ENCODE results near the gene MUC2.

The MUC2 gene

GRCh38 chr11:1089738-1090599, 15.3 kb downstream of the MUC2 start:
- Mint-ChIP-seq H3K27ac (no peak overlapping the region), H3K36me3 (no peaks in the 10 kb centered on the region), H3K27me3 (no peaks in the 10 kb centered on the region), H3K4me1 (peaks cover 3% of the 10 kb centered on the region), H3K4me3 (no peak overlapping the region), H3K9me3 (peaks cover under 1% of the 10 kb centered on the region)
- ATAC-seq (ENCODE audit: low read depth): no peak
- DNase-seq (ENCODE audit: low spot score in 2 of 2): no peak

- H3K4me1 Mint-ChIP-seq: peaks cover 3% of the 10 kb centered on the region
- no peak overlapping the region for H3K27ac Mint-ChIP-seq
- no peak for ATAC-seq (ENCODE audit: low read depth)
- H3K9me3 Mint-ChIP-seq: peaks cover 5% of the 10 kb centered on the region
- no peaks in the 10 kb centered on the region for H3K36me3 Mint-ChIP-seq
- H3K4me3 Mint-ChIP-seq: no peak overlapping the region
- no peaks in the 10 kb centered on the region for H3K27me3 Mint-ChIP-seq
- DNase-seq (ENCODE audit: low spot score in 2 of 2): no peak
These were observed 16.1 kb downstream of the MUC2 start for GRCh38 chr11:1090600-1091331.

DNA sequence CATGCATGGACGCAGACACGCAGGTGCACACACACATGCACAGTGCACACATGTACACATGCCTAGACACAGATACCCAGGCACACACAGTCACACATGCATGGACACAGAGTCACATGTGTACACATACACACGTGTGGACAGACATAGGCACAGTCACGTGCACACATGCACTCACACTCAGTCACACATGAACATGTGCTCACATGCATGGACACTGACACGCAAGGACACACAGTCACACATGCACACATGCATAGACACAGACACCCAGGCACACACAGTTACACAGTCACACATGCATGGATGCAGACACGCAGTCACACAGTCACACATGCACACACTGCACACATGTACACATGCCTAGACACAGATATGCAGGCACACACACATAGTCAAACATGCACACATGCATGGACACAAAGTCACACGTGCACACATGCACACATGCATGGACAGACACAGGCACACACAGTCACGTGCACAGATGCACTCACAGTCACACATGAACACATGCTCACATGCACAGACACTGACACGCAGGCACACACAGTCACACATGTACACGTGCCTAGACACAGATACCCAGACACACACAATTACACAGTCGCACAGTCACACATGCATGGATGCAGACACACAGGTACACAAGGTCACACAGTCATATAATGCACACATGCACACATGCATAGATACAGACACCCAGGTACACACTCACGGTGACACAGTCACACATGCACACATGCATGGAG, 16.8 kb downstream of the MUC2 start:
- Mint-ChIP-seq H3K27ac (no peak overlapping the region), H3K4me1 (peaks cover 3% of the 10 kb centered on the region), H3K27me3 (no peaks in the 10 kb centered on the region), H3K4me3 (no peak overlapping the region), H3K9me3 (peaks cover 9% of the 10 kb centered on the region), H3K36me3 (no peaks in the 10 kb centered on the region)
- no peak for ATAC-seq (ENCODE audit: low read depth)
- DNase-seq (ENCODE audit: low spot score in 2 of 2): no peak

GRCh38 chr11:1092145-1092670, 17.5 kb downstream of the MUC2 start:
- ATAC-seq (ENCODE audit: low read depth): no peak
- Mint-ChIP-seq H3K27me3 (no peaks in the 10 kb centered on the region), H3K36me3 (no peaks in the 10 kb centered on the region), H3K9me3 (peaks cover 9% of the 10 kb centered on the region), H3K4me1 (peaks cover 3% of the 10 kb centered on the region), H3K27ac (no peak overlapping the region), H3K4me3 (no peak overlapping the region)
- DNase-seq (ENCODE audit: low spot score in 2 of 2): no peak

GRCh38 chr11:1092919-1093318, 18.2 kb downstream of the MUC2 start:
- H3K36me3 Mint-ChIP-seq: no peaks in the 10 kb centered on the region
- no peaks in the 10 kb centered on the region for H3K27me3 Mint-ChIP-seq
- no peak overlapping the region for H3K4me3 Mint-ChIP-seq
- peaks cover 3% of the 10 kb centered on the region for H3K4me1 Mint-ChIP-seq
- H3K9me3 Mint-ChIP-seq: peaks cover 9% of the 10 kb centered on the region
- no peak for ATAC-seq (ENCODE audit: low read depth)
- no peak overlapping the region for H3K27ac Mint-ChIP-seq
- no peak for DNase-seq (ENCODE audit: low spot score in 2 of 2)

DNA sequence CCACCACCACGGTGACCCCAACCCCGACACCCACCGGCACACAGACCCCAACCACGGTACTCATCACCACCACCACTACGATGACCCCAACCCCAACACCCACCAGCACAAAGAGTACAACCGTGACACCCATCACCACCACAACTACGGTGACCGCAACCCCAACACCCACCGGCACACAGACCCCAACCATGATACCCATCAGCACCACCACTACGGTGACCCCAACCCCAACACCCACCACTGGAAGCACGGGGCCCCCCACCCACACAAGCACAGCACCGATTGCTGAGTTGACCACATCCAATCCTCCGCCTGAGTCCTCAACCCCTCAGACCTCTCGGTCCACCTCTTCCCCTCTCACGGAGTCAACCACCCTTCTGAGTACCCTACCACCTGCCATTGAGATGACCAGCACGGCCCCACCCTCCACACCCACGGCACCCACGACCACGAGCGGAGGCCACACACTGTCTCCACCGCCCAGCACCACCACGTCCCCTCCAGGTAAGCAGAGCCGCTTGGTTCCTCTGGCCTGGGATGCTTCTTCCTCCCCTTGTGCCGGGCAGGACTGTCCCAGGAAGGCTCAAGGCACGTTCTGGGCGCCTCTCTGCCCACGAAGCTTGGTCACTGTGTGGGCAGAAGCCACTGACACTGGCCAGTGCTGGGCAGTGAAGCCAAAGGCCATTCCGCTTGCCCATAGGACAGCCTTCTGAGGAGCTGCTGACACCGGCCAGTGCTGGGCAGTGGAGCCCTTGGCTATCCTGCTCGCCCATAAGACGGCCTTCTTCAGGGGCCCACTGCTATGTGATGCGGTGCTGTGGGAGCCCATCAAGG, 25.1 kb downstream of the MUC2 start:
- Mint-ChIP-seq H3K4me3 (no peak overlapping the region), H3K4me1 (peaks cover 2% of the 10 kb centered on the region), H3K27me3 (no peaks in the 10 kb centered on the region), H3K36me3 (no peaks in the 10 kb centered on the region), H3K9me3 (peaks cover 9% of the 10 kb centered on the region), H3K27ac (no peak overlapping the region)
- no peak for DNase-seq (ENCODE audit: low spot score in 2 of 2)
- no peak for ATAC-seq (ENCODE audit: low read depth)

GRCh38 chr11:1100417-1101245, 26.0 kb downstream of the MUC2 start:
- Mint-ChIP-seq H3K27me3 (no peaks in the 10 kb centered on the region), H3K36me3 (no peaks in the 10 kb centered on the region), H3K4me3 (no peak overlapping the region), H3K4me1 (peaks cover 2% of the 10 kb centered on the region), H3K27ac (no peak overlapping the region), H3K9me3 (peaks cover 4% of the 10 kb centered on the region)
- DNase-seq (ENCODE audit: low spot score in 2 of 2) (no peak), ATAC-seq (ENCODE audit: low read depth) (no peak)

- Mint-ChIP-seq H3K4me3 (no peak overlapping the region), H3K27me3 (peaks cover 5% of the 10 kb centered on the region), H3K27ac (no peak overlapping the region), H3K9me3 (no peaks in the 10 kb centered on the region), H3K36me3 (no peaks in the 10 kb centered on the region), H3K4me1 (peaks cover 2% of the 10 kb centered on the region)
- DNase-seq (ENCODE audit: low spot score in 2 of 2) (no peak), ATAC-seq (ENCODE audit: low read depth) (no peak)
These were observed 26.8 kb downstream of the MUC2 start for GRCh38 chr11:1101318-1102089.

DNA sequence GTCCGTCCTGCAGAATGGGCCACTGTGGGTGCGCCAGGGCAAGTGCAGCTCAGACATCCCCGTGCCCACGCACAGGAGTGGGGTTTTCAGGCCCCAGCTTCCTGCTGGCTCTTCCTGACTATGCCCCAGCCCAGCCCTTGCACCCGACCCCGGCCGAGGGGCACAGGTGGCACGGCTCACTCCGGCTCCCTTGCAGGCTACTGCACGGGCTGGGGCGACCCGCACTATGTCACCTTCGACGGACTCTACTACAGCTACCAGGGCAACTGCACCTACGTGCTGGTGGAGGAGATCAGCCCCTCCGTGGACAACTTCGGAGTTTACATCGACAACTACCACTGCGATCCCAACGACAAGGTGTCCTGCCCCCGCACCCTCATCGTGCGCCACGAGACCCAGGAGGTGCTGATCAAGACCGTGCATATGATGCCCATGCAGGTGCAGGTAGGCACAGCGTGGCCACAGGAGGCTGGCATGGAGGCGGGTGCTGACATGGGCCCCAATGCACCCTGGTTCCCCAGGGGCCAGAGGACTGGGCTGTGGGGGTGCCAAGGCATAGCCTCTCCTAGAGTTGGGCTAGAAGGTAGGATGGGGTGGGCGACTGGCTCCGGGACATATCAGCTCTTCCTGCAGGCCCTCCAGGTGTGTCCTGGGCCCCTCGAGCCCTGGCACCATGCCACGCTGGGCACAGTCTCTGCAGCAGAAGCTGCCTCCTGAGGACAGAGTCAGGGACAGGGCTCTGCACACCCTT, 27.7 kb downstream of the MUC2 start:
- H3K36me3 Mint-ChIP-seq: no peaks in the 10 kb centered on the region
- no peak for DNase-seq (ENCODE audit: low spot score in 2 of 2)
- no peak for ATAC-seq (ENCODE audit: low read depth)
- no peak overlapping the region for H3K4me3 Mint-ChIP-seq
- no peak overlapping the region for H3K27ac Mint-ChIP-seq
- H3K4me1 Mint-ChIP-seq: peaks cover 2% of the 10 kb centered on the region
- no peaks in the 10 kb centered on the region for H3K9me3 Mint-ChIP-seq
- H3K27me3 Mint-ChIP-seq: peaks cover 6% of the 10 kb centered on the region

GRCh38 chr11:1102996-1103395, 28.3 kb downstream of the MUC2 start:
- no peaks in the 10 kb centered on the region for H3K9me3 Mint-ChIP-seq
- no peak overlapping the region for H3K27ac Mint-ChIP-seq
- H3K27me3 Mint-ChIP-seq: peaks cover 6% of the 10 kb centered on the region
- ATAC-seq (ENCODE audit: low read depth) (no peak), DNase-seq (ENCODE audit: low spot score in 2 of 2) (no peak)
- no peak overlapping the region for H3K4me3 Mint-ChIP-seq
- peaks cover 2% of the 10 kb centered on the region for H3K4me1 Mint-ChIP-seq
- H3K36me3 Mint-ChIP-seq: no peaks in the 10 kb centered on the region

DNA sequence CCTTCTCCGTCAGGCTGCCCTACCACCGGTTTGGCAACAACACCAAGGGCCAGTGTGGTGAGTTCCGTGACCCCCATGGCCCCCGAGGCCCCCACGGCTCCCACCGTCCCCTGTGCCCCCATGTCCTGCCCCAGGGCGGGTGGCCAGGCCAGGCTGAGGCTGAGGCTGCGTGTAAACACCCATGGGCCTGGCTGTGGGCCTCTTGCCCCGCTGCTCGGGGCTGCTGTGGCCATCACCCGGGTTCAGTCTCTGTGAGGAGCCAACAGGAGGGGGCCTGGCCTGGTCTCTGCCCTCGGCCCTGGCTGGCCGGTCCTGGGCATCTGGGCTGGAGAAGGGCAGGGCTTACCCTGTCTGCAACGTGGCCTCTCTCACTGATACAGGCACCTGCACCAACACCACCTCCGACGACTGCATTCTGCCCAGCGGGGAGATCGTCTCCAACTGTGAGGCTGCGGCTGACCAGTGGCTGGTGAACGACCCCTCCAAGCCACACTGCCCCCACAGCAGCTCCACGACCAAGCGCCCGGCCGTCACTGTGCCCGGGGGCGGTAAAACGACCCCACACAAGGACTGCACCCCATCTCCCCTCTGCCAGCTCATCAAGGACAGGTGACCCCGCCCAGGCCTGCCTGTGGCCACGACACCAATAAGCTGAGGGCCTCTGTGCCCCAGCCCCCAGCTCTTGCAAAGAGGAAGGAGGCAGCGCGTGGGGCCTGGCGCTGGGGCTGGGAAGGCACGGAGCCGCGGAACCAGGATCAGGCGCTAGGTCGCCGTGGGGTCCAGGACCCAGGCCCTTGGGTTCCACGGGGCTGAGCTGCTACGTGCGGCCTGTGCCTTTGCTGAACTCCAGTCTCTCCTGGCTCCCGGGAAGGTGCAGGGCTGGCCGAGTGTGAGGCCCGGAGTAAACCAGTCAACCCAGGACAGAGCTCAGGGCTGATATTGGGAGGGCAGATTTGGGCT, 29.0 kb downstream of the MUC2 start:
- Mint-ChIP-seq H3K27ac (no peak overlapping the region), H3K27me3 (peaks cover 6% of the 10 kb centered on the region), H3K9me3 (no peaks in the 10 kb centered on the region), H3K36me3 (no peaks in the 10 kb centered on the region), H3K4me3 (no peak overlapping the region), H3K4me1 (peaks cover 2% of the 10 kb centered on the region)
- no peak for ATAC-seq (ENCODE audit: low read depth)
- DNase-seq (ENCODE audit: low spot score in 2 of 2): no peak

All from memory B cell (primary cell).